Liver (tissue), 9 donors: ENCODE results near the gene DYNC1LI2. TPM values are rescaled to one million over a fixed set of nuclear protein-coding genes. Genes with fewer than 3 reads are reported as not detected.
"Not testable (repeated sequence)": the region's sequence is repeated elsewhere in the genome, so short reads cannot be mapped to it uniquely, and the experiment has no call there.

ENCODE experiments used
- DNase-seq: peaks from one replicate; pipeline ENCODE4 v3.0.0-alpha.2; 2017; ENCODE audit warnings: low spot score
- H3K27ac ChIP-seq, 2 donors: one replicate each; pipeline ENCODE4 v1.7.0; 2013; ENCODE audit warnings: inconsistent platforms in 2 of 2, low read length in 2 of 2, control low read depth in 1 of 2, low read depth in 1 of 2, mild to moderate bottlenecking in 1 of 2
- H3K27me3 ChIP-seq, 4 donors: one replicate each; pipeline versions ENCODE4 v1.6.1 to v1.7.0; 2013; ENCODE audit warnings: low read length in 3 of 4, inconsistent platforms in 1 of 4, mild to moderate bottlenecking in 1 of 4, moderate library complexity in 1 of 4; ENCODE audit not compliant: control insufficient read depth in 4 of 4, insufficient read depth in 4 of 4
- H3K36me3 ChIP-seq, 4 donors: one replicate each; pipeline versions ENCODE4 v1.6.1 to v1.7.0; 2013; ENCODE audit warnings: low read length in 3 of 4, mild to moderate bottlenecking in 3 of 4, low read depth in 1 of 4, moderate library complexity in 1 of 4; ENCODE audit not compliant: control insufficient read depth in 4 of 4, insufficient read depth in 3 of 4
- H3K4me1 ChIP-seq, 4 donors: one replicate each; pipeline versions ENCODE4 v1.6.1 to v1.7.0; 2013; ENCODE audit warnings: low read length in 3 of 4, mild to moderate bottlenecking in 3 of 4, moderate library complexity in 1 of 4; ENCODE audit not compliant: control insufficient read depth in 4 of 4, insufficient read depth in 4 of 4
- H3K4me3 ChIP-seq, 3 donors: one replicate each; pipeline versions ENCODE4 v1.6.1 to v1.7.0; 2013; ENCODE audit warnings: low read length in 3 of 3, control low read depth in 1 of 3, low read depth in 1 of 3, mild to moderate bottlenecking in 1 of 3
- H3K9ac ChIP-seq, 2 donors: one replicate each; pipeline ENCODE4 v1.7.0; 2013; ENCODE audit warnings: low read length in 2 of 2, mild to moderate bottlenecking in 2 of 2, moderate library complexity in 2 of 2, control low read depth in 1 of 2, low read depth in 1 of 2
- H3K9me3 ChIP-seq, 4 donors: one replicate each; pipeline versions ENCODE4 v1.6.1 to v1.7.0; 2013; ENCODE audit warnings: low read length in 3 of 4; ENCODE audit not compliant: control insufficient read depth in 4 of 4
- FOXA1 ChIP-seq: IDR thresholded peaks from 2 replicates; pipeline ENCODE4 v1.6.1; 2016; ENCODE audit warnings: antibody characterized with exemption
- FOXA2 ChIP-seq: IDR thresholded peaks from 2 replicates; pipeline ENCODE4 v1.6.1; 2016; ENCODE audit warnings: antibody characterized with exemption
- GABPA ChIP-seq, 2 donors: IDR thresholded peaks in 1 of 2; conservative IDR thresholded peaks in 1 of 2; 2 replicates each; pipeline ENCODE4 v1.6.1; 2016; ENCODE audit warnings: antibody characterized with exemption in 2 of 2, mild to moderate bottlenecking in 1 of 2, moderate library complexity in 1 of 2
- NR2F2 ChIP-seq: IDR thresholded peaks from 2 replicates; pipeline ENCODE4 v1.6.1; 2016; ENCODE audit warnings: antibody characterized with exemption
- RAD21 ChIP-seq, 2 donors: IDR thresholded peaks; 2 replicates each; pipeline ENCODE4 v1.6.1; 2016; ENCODE audit warnings: antibody characterized with exemption in 2 of 2, mild to moderate bottlenecking in 2 of 2
- TAF1 ChIP-seq: conservative IDR thresholded peaks from 2 replicates; pipeline ENCODE4 v1.6.1; 2016; ENCODE audit warnings: antibody characterized with exemption, mild to moderate bottlenecking
- YY1 ChIP-seq: IDR thresholded peaks from 2 replicates; pipeline ENCODE4 v1.6.1; 2016; ENCODE audit warnings: antibody characterized with exemption, mild to moderate bottlenecking
- ZBTB33 ChIP-seq: IDR thresholded peaks from 2 replicates; pipeline ENCODE4 v1.6.1; 2016; ENCODE audit warnings: antibody characterized with exemption
- WGBS: extraction: QIAGEN DNeasy Blood & Tissue Kit; methylation state at CpG from one replicate; pipeline ENCODE4 v1.1.7; 2013; 5-methylcytosine and 5-hydroxymethylcytosine counted together
- polyA plus RNA-seq, 2 donors: library from polyadenylated mRNA; stranded (reverse) in 1 of 2; unstranded in 1 of 2; fragments of 200-250 nt in 1 of 2; fragments of >200 nt in 1 of 2; fragmentation: Nextera tagmentation in 1 of 2; extraction: Ambion mirVana in 1 of 2; gene quantifications; one replicate each; pipeline versions ENCODE4 v1.2.1 to v1.2.3, GENCODE V29; 2013 to 2015
- total RNA-seq, 2 donors: library from RNA; depleted of rRNA; stranded (reverse); fragments of >200 nt; gene quantifications; one replicate each; pipeline ENCODE4 v1.2.3, GENCODE V29; 2014
- TF ChIP-seq, protein P1 (sequence below): fragments of 150-350 bp; IDR thresholded peaks from 2 replicates; pipeline ENCODE4 v1.5.1; 2017; ENCODE audit warnings: improper control_type of control experiment, low read depth, low read length; ENCODE audit not compliant: missing input control
- donor health status: healthy.
- donor health status: healthy.
- donor health status: healthy.
- donor health status: healthy.
- donor health status: healthy.

DYNC1LI2 gene
- 100 to 1,000 TPM in 1 of 2 donors, 10 to 100 TPM in 1; 31.7 to 106 TPM for total RNA-seq
- polyA plus RNA-seq, result 10 to 100 TPM; 14.2 to 38.5 TPM

DNA sequence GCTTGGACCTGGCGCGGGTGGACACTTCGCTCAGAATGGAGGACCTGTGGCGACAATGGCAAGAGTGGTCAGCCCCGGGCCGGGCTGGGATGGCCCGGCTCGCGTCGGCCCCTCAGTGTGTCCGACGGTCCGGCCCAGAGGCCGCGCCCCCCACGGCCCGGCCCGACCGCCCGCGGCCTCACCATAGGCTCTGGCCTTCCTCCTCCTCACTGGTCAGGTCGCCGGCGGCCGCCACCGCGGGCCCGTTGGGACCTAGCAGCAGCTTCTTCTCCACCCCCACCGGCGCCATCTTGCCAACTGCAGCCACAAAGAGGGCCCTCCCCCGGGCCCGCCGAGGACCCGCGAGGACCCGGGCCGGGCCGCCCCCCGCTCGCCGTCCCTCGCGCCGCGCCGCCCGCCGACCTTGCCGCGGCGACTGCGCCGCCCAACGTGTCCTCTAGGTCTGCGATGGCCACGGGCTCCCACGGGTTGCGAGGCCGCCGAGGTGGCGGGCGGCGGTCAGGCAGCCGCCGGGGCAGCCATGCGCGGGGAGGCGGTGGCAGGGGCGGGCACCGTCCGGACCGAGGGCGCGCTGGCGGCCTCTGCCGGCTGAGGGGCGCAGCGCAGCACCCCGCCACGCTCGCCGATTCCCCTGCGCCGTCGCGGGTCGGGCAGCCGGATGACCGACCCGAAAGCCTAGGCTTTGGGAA lies at the start of gene DYNC1LI2:
Gene DYNC1LI2, minus strand, starts transcription at position 307 of the 689 bp plus-strand sequence. Its CDS starts 18 bp downstream, at position 289.
- DNase-seq, result peak; percentile 84
- Histone ChIP-seq H3K9me3 (no peaks in the 10 kb centered on the region), H3K4me3 (peak within 1 kb of the TSS; percentile 54 to 96 (median 93)), H3K4me1 (peaks cover 4 to 26% (median 18%) of the 10 kb centered on the region in 4 donors), H3K27ac (peak within 1 kb of the TSS; percentile 52 to 77), H3K9ac (peak within 1 kb of the TSS; percentile 73 to 88), H3K27me3 (no peaks in the 10 kb centered on the region), H3K36me3 (peaks cover 0 to 23% (median 16%) of the 10 kb centered on the region in 4 donors)
- TF ChIP-seq FOXA2, result no peak
- TF ChIP-seq, protein P1, sequence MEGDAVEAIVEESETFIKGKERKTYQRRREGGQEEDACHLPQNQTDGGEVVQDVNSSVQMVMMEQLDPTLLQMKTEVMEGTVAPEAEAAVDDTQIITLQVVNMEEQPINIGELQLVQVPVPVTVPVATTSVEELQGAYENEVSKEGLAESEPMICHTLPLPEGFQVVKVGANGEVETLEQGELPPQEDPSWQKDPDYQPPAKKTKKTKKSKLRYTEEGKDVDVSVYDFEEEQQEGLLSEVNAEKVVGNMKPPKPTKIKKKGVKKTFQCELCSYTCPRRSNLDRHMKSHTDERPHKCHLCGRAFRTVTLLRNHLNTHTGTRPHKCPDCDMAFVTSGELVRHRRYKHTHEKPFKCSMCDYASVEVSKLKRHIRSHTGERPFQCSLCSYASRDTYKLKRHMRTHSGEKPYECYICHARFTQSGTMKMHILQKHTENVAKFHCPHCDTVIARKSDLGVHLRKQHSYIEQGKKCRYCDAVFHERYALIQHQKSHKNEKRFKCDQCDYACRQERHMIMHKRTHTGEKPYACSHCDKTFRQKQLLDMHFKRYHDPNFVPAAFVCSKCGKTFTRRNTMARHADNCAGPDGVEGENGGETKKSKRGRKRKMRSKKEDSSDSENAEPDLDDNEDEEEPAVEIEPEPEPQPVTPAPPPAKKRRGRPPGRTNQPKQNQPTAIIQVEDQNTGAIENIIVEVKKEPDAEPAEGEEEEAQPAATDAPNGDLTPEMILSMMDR, result peak; percentile 92
- peak in 1 of 2 donors; percentile 9 for TF ChIP-seq RAD21 (IDR thresholded peaks at IDR 0.05)
- peak; percentile 89 for TF ChIP-seq YY1
- TF ChIP-seq ZBTB33, result no peak
- WGBS, result under 1% methylated on average over 90 of the region's 90 CpGs

DNA sequence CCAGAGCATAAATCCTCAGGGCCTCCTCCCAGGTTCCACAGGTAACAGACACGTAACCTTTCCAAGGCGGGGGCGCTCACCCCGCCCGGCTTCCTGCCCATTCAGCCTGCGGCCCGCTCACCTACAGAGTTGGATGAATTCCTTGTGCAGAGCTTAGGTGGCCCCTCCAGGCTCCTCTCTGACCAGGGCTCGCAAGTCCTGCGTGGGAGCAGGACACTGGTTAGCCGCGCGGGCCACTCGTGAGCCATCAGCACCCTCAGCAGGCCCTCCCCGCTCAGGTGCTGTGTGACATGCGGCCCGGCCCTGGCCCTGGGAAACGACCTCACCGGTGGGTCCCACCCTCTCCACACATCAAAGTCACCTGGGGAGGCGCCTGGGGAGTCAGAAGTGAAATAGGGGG lies 49.4 kb upstream of the DYNC1LI2 start:
- H3K36me3 ChIP-seq, result peaks cover 3 to 31% (median 22%) of the 10 kb centered on the region in 4 donors
- 94% methylated on average over 19 of the region's 19 CpGs for WGBS

DNA sequence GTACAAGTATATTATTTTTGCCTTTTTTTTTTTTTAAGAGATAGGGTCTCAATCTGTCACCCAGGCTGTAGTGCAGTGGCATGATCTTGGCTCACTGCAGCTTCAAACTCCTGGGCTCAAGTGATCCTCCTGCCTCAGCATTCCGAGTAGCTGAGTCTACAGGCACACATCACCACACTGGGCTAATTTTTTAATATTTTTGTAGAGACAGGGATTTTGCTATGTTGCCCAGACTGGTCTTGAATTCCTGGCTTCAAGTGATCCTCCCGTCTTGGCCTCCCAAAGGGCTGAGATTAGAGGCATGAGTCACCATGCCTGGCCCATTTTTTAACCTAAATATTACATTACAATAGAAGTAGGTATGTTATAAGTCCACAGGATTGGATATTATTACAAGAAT lies 46.8 kb upstream of the DYNC1LI2 start:
- WGBS, result 97% methylated on average over 2 of the region's 2 CpGs
- Histone ChIP-seq H3K27me3 (no peaks in the 10 kb centered on the region), H3K36me3 (peaks cover 1 to 9% (median 6%) of the 10 kb centered on the region in 4 donors), H3K9ac (no peak overlapping the region), H3K9me3 (no peaks in the 10 kb centered on the region), H3K4me3 (no peak overlapping the region), H3K4me1 (no peaks in the 10 kb centered on the region), H3K27ac (no peak overlapping the region)
- TF ChIP-seq TAF1, result no peak
- TF ChIP-seq GABPA (IDR thresholded peaks at IDR 0.05 in 1 of 2, conservative IDR thresholded peaks at IDR 0.05 in 1 of 2), result no peak
- TF ChIP-seq NR2F2, result no peak
- no peak for DNase-seq

More for the DNA sequence above, 49.4 kb upstream of the DYNC1LI2 start:
- no peak for DNase-seq
- no peaks in the 10 kb centered on the region for H3K9me3 ChIP-seq
- H3K4me1 ChIP-seq, result no peaks in the 10 kb centered on the region
- H3K4me3 ChIP-seq, result no peak overlapping the region
- H3K27me3 ChIP-seq, result no peaks in the 10 kb centered on the region
- H3K9ac ChIP-seq, result no peak overlapping the region
- TF ChIP-seq FOXA1, result no peak
- no peak overlapping the region for H3K27ac ChIP-seq

DNA sequence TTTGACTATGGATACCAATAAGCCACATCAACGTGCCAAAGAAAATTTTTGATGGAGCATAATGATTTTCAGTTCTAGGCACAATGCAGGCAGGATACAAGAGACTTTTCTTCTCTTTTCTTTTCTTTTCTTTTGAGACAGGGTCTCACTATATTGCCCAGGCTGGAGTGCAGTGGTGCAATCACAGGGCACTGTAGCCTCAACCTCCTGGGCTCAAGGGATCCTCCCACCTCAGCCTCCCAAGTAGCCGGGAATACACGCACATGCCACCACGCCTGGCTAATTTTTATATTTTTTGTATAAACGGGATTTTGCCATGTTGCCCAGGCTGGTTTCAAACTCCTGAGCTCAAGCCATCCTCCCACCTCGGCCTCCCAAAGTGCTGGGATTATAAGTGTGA lies 42.6 kb upstream of the DYNC1LI2 start:
- 90% methylated on average over 6 of the region's 6 CpGs for WGBS
- not testable (repeated sequence) for H3K4me3 ChIP-seq, DNase-seq, H3K9ac ChIP-seq, H3K9me3 ChIP-seq, H3K36me3 ChIP-seq, H3K27ac ChIP-seq, H3K27me3 ChIP-seq, H3K4me1 ChIP-seq
